Heart left ventricle (tissue), 16 donors: ENCODE data around the gene CCR6. TPM values are rescaled to one million over a fixed set of nuclear protein-coding genes. Genes with fewer than 3 reads are reported as not detected.

Experiments
- ATAC-seq, 4 donors: fragments of 200-7000 bp; cut with Tn5 transposase; one replicate each; pipeline ENCODE4 v1.9.1; 2020 to 2022; ENCODE audit warnings: moderate library complexity in 4 of 4, mild to moderate bottlenecking in 3 of 4, moderate number of reproducible peaks in 1 of 4
- DNase-seq, 5 donors: peaks; one replicate each; pipeline ENCODE4 v3.0.0-alpha.2; 2020
- H3K27ac ChIP-seq, 12 donors: fragments of 200-600 bp; sonication (generic) in 4 of 12; one replicate each; pipeline versions ENCODE4 v1.5.0 to v1.8.0; 2016 to 2022; ENCODE audit warnings: mild to moderate bottlenecking in 2 of 12
- H3K27me3 ChIP-seq, 9 donors: fragments of 200-600 bp; sonication (generic) in 2 of 9; one replicate each; pipeline versions ENCODE4 v1.5.1 to v1.8.0; 2016 to 2022; ENCODE audit warnings: mild to moderate bottlenecking in 3 of 9
- H3K36me3 ChIP-seq, 9 donors: fragments of 200-600 bp; sonication (generic) in 2 of 9; one replicate each; pipeline versions ENCODE4 v1.5.0 to v1.8.0; 2018 to 2022; ENCODE audit warnings: mild to moderate bottlenecking in 2 of 9
- H3K4me1 ChIP-seq, 12 donors: fragments of 200-600 bp; sonication (generic) in 4 of 12; one replicate each; pipeline versions ENCODE4 v1.5.0 to v1.8.0; 2016 to 2022; ENCODE audit warnings: mild to moderate bottlenecking in 3 of 12
- H3K4me3 ChIP-seq, 12 donors: fragments of 200-600 bp; sonication (generic) in 4 of 12; one replicate each; pipeline versions ENCODE4 v1.5.0 to v1.8.0; 2017 to 2022; ENCODE audit warnings: mild to moderate bottlenecking in 9 of 12, moderate library complexity in 4 of 12
- H3K9me3 ChIP-seq, 12 donors: fragments of 200-600 bp; sonication (generic) in 4 of 12; one replicate each; pipeline versions ENCODE4 v1.5.0 to v1.8.0; 2016 to 2022; ENCODE audit warnings: mild to moderate bottlenecking in 1 of 12
- CTCF ChIP-seq, 12 donors: fragments of 200-600 bp; sonication (generic) in 4 of 12; IDR thresholded peaks; one replicate each; pipeline versions ENCODE4 v1.5.0 to v1.8.0; 2018 to 2022; ENCODE audit warnings: antibody characterized with exemption in 12 of 12, mild to moderate bottlenecking in 5 of 12
- POLR2A ChIP-seq, 2 donors: fragments of 450-650 bp; IDR thresholded peaks; one replicate each; pipeline ENCODE4 v1.6.1; 2017; ENCODE audit warnings: antibody characterized with exemption in 2 of 2, mild to moderate bottlenecking in 2 of 2, moderate library complexity in 2 of 2
- WGBS, 4 donors: extraction: QIAGEN DNeasy Blood & Tissue Kit in 2 of 4; methylation state at CpG; one replicate each; pipeline versions ENCODE4 v1.1.5 to v1.1.7; 2013 to 2018; 5-methylcytosine and 5-hydroxymethylcytosine counted together
- intact Hi-C, 10 donors: fragments of 100-400 bp; cut with DNase I; formaldehyde crosslinking; loops; one replicate each; pipeline versions ENCODE4 v1.11.1 to v1.14.2; 2022
- polyA plus RNA-seq, 2 donors: library from polyadenylated mRNA; stranded (reverse); fragments of 200-250 nt; gene quantifications; one replicate each; pipeline ENCODE4 v1.2.3, GENCODE V29; 2013
- total RNA-seq, 9 donors: library from RNA; depleted of rRNA in 2 of 9; stranded (reverse); fragments of >200 nt in 2 of 9; fragmentation: NEBNext Ultra II Directional in 3 of 9; extraction: Animal tissue kit (Norgen Biotek cat#: 25700) in 3 of 9; gene quantifications; one replicate each; pipeline versions ENCODE4 v1.1.0 to v1.2.4, GENCODE V29; 2016 to 2023
- donor health status: ischemic (EF 13 %, LVEDD 7.1; RV severe dilation, severe dysfunction).
- donor health status: healthy with polysubstance abuse.
- donor health status: DM: no; HTN: yes; CAD: no.
- donor health status: DM: no; HTN: no; CAD: no.
- donor health status: ischemic (EF 25% LVEDD 6.9; RV normal size, moderate dysfunction).
- donor health status: ischemic (EF 25% LVEDD 5.7; RV mildly dilated, moderate dysfunction).
- donor health status: healthy.
- donor health status: DM: yes; HTN: yes; CAD: no.
- donor health status: ischemic (EF 35%, LVEDD 5.7; RV mildly dilated, moderate dysfunction).
- donor health status: nonischemic (EF 11% LVEDD 7.7; RV severe dilation, severe dysfunction).
- donor health status: DM: yes; HTN: yes; CAD: no.
- donor health status: PGD.
- donor health status: ischemic (EF 29% LVEDD 5.4; RV normal size, mild dysfunction).
- donor health status: nonischemic (EF 23%, LVEDD 6.1; RV moderate dilation, normal function).

Gene CCR6
- total and polyA plus RNA-seq, 11 donors = 0.23 TPM; not detected in 10

GRCh38 chr6:167129159-167129558 lies 6.3 kb downstream of the CCR6 start:
- H3K36me3 ChIP-seq = no peaks in the 10 kb centered on the region
- no peak overlapping the region for H3K27ac ChIP-seq
- H3K4me3 ChIP-seq = no peak overlapping the region
- no peaks in the 10 kb centered on the region for H3K9me3 ChIP-seq
- ATAC-seq (no peak), DNase-seq (no peak)
- H3K27me3 ChIP-seq = no peaks in the 10 kb centered on the region
- no peak for TF ChIP-seq CTCF (IDR thresholded peaks at IDR 0.05)
- TF ChIP-seq POLR2A (IDR thresholded peaks at IDR 0.05) = no peak
- intact Hi-C loops = no loop called here
- WGBS, 4 donors = 59 to 75% (median 67%) methylated on average over 6 of the region's 6 CpGs
- H3K4me1 ChIP-seq = no peaks in the 10 kb centered on the region

GRCh38 chr6:167129562-167129961 lies 6.7 kb downstream of the CCR6 start:
- H3K9me3 ChIP-seq = no peaks in the 10 kb centered on the region
- TF ChIP-seq POLR2A (IDR thresholded peaks at IDR 0.05) (no peak), CTCF (IDR thresholded peaks at IDR 0.05) (no peak)
- DNase-seq (no peak), ATAC-seq (no peak)
- no peak overlapping the region for H3K4me3 ChIP-seq
- no peaks in the 10 kb centered on the region for H3K4me1 ChIP-seq
- intact Hi-C loops = no loop called here
- no peaks in the 10 kb centered on the region for H3K27me3 ChIP-seq
- H3K27ac ChIP-seq = peak overlapping the region in 1 of 12 donors; percentile 66
- no peaks in the 10 kb centered on the region for H3K36me3 ChIP-seq
- 70 to 81% (median 77%) methylated on average over 4 of the region's 4 CpGs for WGBS, 4 donors

- WGBS, 4 donors = 67 to 75% (median 71%) methylated on average over 6 of the region's 6 CpGs
- Histone ChIP-seq H3K36me3 (no peaks in the 10 kb centered on the region), H3K27me3 (no peaks in the 10 kb centered on the region), H3K4me1 (no peaks in the 10 kb centered on the region), H3K27ac (peak overlapping the region in 1 of 12 donors; percentile 66), H3K9me3 (no peaks in the 10 kb centered on the region), H3K4me3 (no peak overlapping the region)
- intact Hi-C loops = no loop called here
- DNase-seq (no peak), ATAC-seq (no peak)
- TF ChIP-seq POLR2A (IDR thresholded peaks at IDR 0.05) (no peak), CTCF (IDR thresholded peaks at IDR 0.05) (no peak)
Observed at GRCh38 chr6:167130008-167130677, 7.2 kb downstream of the CCR6 start.

- 87 to 89% (median 88%) methylated on average over 32 to 33 of the region's 33 CpGs for WGBS, 4 donors
- Histone ChIP-seq H3K27ac (peak overlapping the region in 1 of 12 donors; percentile 66), H3K9me3 (no peaks in the 10 kb centered on the region), H3K4me1 (no peaks in the 10 kb centered on the region), H3K36me3 (no peaks in the 10 kb centered on the region), H3K4me3 (no peak overlapping the region), H3K27me3 (no peaks in the 10 kb centered on the region)
- intact Hi-C loops = no loop called here
- no peak for TF ChIP-seq CTCF (IDR thresholded peaks at IDR 0.05)
- no peak for TF ChIP-seq POLR2A (IDR thresholded peaks at IDR 0.05)
- ATAC-seq = no peak
- DNase-seq = no peak
Observed at GRCh38 chr6:167130712-167131684, 8.1 kb downstream of the CCR6 start.
